Esophagus muscularis mucosa (tissue), 4 donors: ENCODE data around the gene RXRA. TPM values are rescaled to one million over a fixed set of nuclear protein-coding genes. Genes with fewer than 3 reads are reported as not detected.

Experiments
- DNase-seq: peaks from one replicate; pipeline ENCODE4 v3.0.0-alpha.2; 2017; ENCODE audit errors: extremely low spot score
- H3K27ac ChIP-seq, 4 donors: fragments of 200-600 bp; sonication (generic); replicated peaks in 1 of 4; 1 replicate in 3 of 4; 2 replicates in 1 of 4; pipeline ENCODE4 v1.5.1; 2016 to 2019; ENCODE audit warnings: mild to moderate bottlenecking in 1 of 4
- H3K27me3 ChIP-seq, 4 donors: fragments of 200-600 bp; sonication (generic); one replicate each; pipeline versions ENCODE4 v1.5.1 to v1.6.0; 2016 to 2019
- H3K36me3 ChIP-seq, 4 donors: fragments of 200-600 bp; sonication (generic); one replicate each; pipeline ENCODE4 v1.5.1; 2016 to 2019
- H3K4me1 ChIP-seq, 4 donors: fragments of 200-600 bp; sonication (generic); one replicate each; pipeline ENCODE4 v1.5.1; 2016 to 2019
- H3K4me3 ChIP-seq, 4 donors: fragments of 200-600 bp; sonication (generic); 1 replicate in 2 of 4; 2 replicates in 2 of 4; pipeline ENCODE4 v1.5.1; 2016 to 2019; ENCODE audit warnings: mild to moderate bottlenecking in 4 of 4, moderate library complexity in 1 of 4
- H3K9me3 ChIP-seq, 4 donors: fragments of 200-600 bp; sonication (generic); 1 replicate in 3 of 4; 2 replicates in 1 of 4; pipeline ENCODE4 v1.5.1; 2016 to 2019
- EP300 ChIP-seq: sonication (generic); formaldehyde crosslinking; IDR thresholded peaks from one replicate; pipeline ENCODE4 v1.6.1; 2017; ENCODE audit warnings: antibody characterized with exemption
- POLR2A ChIP-seq: fragments of 450-650 bp; IDR thresholded peaks from one replicate; pipeline ENCODE4 v1.6.1; 2017; ENCODE audit warnings: antibody characterized with exemption, moderate library complexity, mild to moderate bottlenecking, low read depth
- POLR2AphosphoS5 ChIP-seq, 2 donors: sonication (generic); formaldehyde crosslinking; IDR thresholded peaks; one replicate each; pipeline ENCODE4 v1.6.1; 2017; ENCODE audit warnings: antibody characterized with exemption in 2 of 2
- WGBS: methylation state at CpG from one replicate; pipeline ENCODE4 v1.1.5; 2018; 5-methylcytosine and 5-hydroxymethylcytosine counted together
- intact Hi-C: fragments of 100-400 bp; cut with DNase I; formaldehyde crosslinking; loops from one replicate; pipeline ENCODE4 v1.15.1; 2023
- total RNA-seq, 4 donors: library from RNA; depleted of rRNA; stranded (reverse); fragments of >200 nt; gene quantifications; one replicate each; pipeline versions ENCODE4 v1.1.0 to v1.2.1, GENCODE V29; 2016
- TF ChIP-seq, protein P1 (sequence below), 3 experiments: fragments of 200-600 bp in 2 of 3; fragments of 450-650 bp in 1 of 3; sonication (generic) in 2 of 3; IDR thresholded peaks; one replicate each; pipeline ENCODE4 v1.5.1; 2017 to 2019; ENCODE audit warnings: antibody characterized with exemption in 3 of 3, mild to moderate bottlenecking in 2 of 3, moderate library complexity in 1 of 3

RXRA gene
- total RNA-seq, 4 donors from 2014 or later = 46.4 to 81.0 (median 63.7) TPM

- no peak overlapping the region for H3K27ac ChIP-seq
- intact Hi-C loops = no loop called here
- peaks cover 11 to 18% (median 16%) of the 10 kb centered on the region in 4 donors for H3K4me1 ChIP-seq
- TF ChIP-seq, protein P1, sequence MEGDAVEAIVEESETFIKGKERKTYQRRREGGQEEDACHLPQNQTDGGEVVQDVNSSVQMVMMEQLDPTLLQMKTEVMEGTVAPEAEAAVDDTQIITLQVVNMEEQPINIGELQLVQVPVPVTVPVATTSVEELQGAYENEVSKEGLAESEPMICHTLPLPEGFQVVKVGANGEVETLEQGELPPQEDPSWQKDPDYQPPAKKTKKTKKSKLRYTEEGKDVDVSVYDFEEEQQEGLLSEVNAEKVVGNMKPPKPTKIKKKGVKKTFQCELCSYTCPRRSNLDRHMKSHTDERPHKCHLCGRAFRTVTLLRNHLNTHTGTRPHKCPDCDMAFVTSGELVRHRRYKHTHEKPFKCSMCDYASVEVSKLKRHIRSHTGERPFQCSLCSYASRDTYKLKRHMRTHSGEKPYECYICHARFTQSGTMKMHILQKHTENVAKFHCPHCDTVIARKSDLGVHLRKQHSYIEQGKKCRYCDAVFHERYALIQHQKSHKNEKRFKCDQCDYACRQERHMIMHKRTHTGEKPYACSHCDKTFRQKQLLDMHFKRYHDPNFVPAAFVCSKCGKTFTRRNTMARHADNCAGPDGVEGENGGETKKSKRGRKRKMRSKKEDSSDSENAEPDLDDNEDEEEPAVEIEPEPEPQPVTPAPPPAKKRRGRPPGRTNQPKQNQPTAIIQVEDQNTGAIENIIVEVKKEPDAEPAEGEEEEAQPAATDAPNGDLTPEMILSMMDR (IDR thresholded peaks at IDR 0.05) = no peak
- TF ChIP-seq EP300 = no peak
- TF ChIP-seq POLR2AphosphoS5 (IDR thresholded peaks at IDR 0.05) = no peak
- no peak for TF ChIP-seq POLR2A
- peaks cover 0 to 11% (median 0%) of the 10 kb centered on the region in 4 donors for H3K27me3 ChIP-seq
- H3K9me3 ChIP-seq = no peaks in the 10 kb centered on the region
- 91% methylated on average over 12 of the region's 12 CpGs for WGBS
- DNase-seq = no peak
- H3K36me3 ChIP-seq = no peaks in the 10 kb centered on the region
- no peak overlapping the region for H3K4me3 ChIP-seq
Measured at GRCh38 chr9:134295746-134296250, 30.5 kb upstream of the RXRA start.

DNA sequence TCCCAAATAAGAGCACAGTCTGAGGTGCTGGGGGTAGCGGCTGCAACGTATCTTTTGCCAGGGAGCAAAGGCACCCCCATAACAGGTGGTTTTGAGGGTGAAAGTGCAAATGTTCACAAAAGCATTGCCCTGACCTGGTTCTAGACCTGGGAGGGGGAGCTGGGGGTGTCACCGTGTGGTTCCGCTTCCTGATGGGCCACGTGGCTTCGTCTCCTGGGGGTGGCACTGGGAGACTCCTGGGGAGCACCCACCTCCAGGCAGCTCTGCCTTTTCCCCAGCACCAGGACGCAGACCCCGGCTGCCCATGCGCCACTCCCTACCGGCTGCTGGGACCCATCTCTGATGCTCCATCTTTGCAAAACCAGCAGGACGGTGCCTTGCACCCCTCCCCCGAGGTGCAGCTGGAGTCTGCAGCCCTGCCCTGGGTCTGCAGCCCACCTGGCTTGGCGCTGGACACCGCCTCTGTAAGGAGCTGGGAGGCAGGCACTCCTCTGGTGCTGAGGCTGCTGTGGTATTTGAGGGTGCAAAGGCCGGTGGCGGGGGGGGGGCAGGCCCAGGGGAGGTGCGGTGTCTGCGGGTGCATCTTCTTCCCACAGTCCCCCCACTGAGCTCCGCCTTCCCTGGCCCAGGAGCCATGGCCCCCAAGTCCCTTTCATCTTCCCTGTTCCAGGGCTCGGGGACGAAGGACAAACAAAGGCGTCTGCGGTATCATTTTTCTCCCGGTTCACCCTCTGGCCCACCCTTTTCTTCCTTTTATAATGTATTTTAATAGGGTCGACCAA is 29.8 kb upstream of the RXRA start:
- H3K27me3 ChIP-seq = peaks cover 0 to 11% (median 0%) of the 10 kb centered on the region in 4 donors
- no peaks in the 10 kb centered on the region for H3K36me3 ChIP-seq
- TF ChIP-seq EP300 (no peak), POLR2A (no peak), POLR2AphosphoS5 (IDR thresholded peaks at IDR 0.05) (no peak)
- TF ChIP-seq, protein P1 (IDR thresholded peaks at IDR 0.05) = no peak
- no peak overlapping the region for H3K4me3 ChIP-seq
- intact Hi-C loops = no loop called here
- no peak for DNase-seq
- WGBS = 72% methylated on average over 15 of the region's 25 CpGs
- H3K27ac ChIP-seq = no peak overlapping the region
- peaks cover 11 to 18% (median 16%) of the 10 kb centered on the region in 4 donors for H3K4me1 ChIP-seq
- H3K9me3 ChIP-seq = no peaks in the 10 kb centered on the region

- Histone ChIP-seq H3K4me1 (peaks cover 11 to 18% (median 16%) of the 10 kb centered on the region in 4 donors), H3K9me3 (no peaks in the 10 kb centered on the region), H3K27ac (no peak overlapping the region), H3K27me3 (peaks cover 0 to 11% (median 0%) of the 10 kb centered on the region in 4 donors), H3K4me3 (no peak overlapping the region), H3K36me3 (no peaks in the 10 kb centered on the region)
- no peak for DNase-seq
- TF ChIP-seq, protein P1 (IDR thresholded peaks at IDR 0.05) = no peak
- no peak for TF ChIP-seq POLR2A
- WGBS = 75% methylated on average over 7 of the region's 14 CpGs
- intact Hi-C loops = no loop called here
Measured at GRCh38 chr9:134297083-134297410, 29.2 kb upstream of the RXRA start.

DNA sequence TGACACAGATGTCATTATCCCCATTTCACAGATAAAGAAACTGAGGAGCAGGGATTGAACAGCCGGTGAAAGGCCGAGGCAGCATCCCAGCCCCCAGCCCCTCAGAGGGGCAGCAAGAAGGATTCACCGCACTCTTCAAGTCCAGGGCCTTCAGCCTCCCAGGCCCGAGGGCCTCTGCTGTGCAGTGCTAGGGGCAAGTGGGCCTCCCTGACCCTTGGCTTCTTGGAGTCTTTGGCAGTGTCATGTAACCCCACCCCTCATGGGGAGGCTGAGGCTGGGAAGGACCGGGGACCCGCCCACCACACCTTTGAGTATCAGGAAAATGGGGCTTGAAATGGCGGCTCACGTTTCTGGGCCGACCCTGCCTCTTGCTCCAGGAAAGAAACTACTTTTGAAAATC is 28.7 kb upstream of the RXRA start:
- H3K36me3 ChIP-seq = no peaks in the 10 kb centered on the region
- no peak overlapping the region for H3K27ac ChIP-seq
- H3K4me3 ChIP-seq = no peak overlapping the region
- H3K4me1 ChIP-seq = peaks cover 11 to 18% (median 16%) of the 10 kb centered on the region in 4 donors
- intact Hi-C loops = no loop called here
- TF ChIP-seq, protein P1 (IDR thresholded peaks at IDR 0.05) = no peak
- TF ChIP-seq POLR2AphosphoS5 (IDR thresholded peaks at IDR 0.05) = no peak
- TF ChIP-seq EP300 = no peak
- no peak for TF ChIP-seq POLR2A
- DNase-seq = no peak
- H3K9me3 ChIP-seq = no peaks in the 10 kb centered on the region
- WGBS = 99% methylated on average over 9 of the region's 9 CpGs
- H3K27me3 ChIP-seq = peaks cover 0 to 11% (median 0%) of the 10 kb centered on the region in 4 donors
